Fibroblast of lung (primary cell): ENCODE measurements around the gene TAOK1.

Source experiments
- EZH2 ChIP-seq: IDR thresholded peaks from 2 replicates; pipeline ENCODE4 v1.5.1; 2012; ENCODE audit warnings: low read length, control low read depth, mild to moderate bottlenecking; ENCODE audit errors: missing control alignments
- TF ChIP-seq, protein P1 (sequence below), 2 donors: IDR thresholded peaks in 1 of 2; conservative IDR thresholded peaks in 1 of 2; 1 replicate in 1 of 2; 2 replicates in 1 of 2; pipeline ENCODE4 v1.5.1; 2011 to 2012; ENCODE audit warnings: low read length in 2 of 2, control low read depth in 1 of 2, inconsistent platforms in 1 of 2, low read depth in 1 of 2, mild to moderate bottlenecking in 1 of 2

DNA sequence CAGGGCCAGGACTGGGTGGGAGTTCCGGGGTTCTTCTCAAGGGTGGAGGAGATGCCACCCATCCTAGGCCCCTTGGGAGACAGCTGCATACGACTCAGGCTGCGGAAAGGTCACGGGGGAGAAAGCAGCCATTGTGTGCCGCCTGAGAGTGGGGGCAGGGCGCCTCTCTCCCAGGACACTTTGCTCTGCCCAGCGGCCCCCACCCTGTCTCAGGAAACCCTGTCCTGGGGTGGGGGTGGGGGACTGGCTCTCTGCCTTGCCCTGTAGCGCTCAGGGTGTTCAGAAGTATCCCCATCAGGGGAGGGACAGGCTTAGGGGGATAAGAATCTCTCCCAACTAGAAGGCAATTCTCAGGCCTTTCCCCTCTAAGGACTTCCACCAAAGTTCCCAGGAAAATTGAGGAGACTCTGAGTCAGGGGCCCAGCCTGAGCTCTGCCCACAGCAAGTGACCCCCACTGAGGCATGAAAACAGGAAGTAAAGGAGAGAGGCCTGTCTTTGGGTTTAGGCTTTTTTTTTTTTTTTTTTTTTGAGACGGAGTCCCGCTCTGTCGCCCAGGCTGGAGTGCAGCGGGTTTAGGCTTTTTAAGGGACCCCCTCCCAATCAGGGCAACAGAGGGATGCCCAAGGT, 194.4 kb downstream of the TAOK1 start:
- TF ChIP-seq, protein P1, sequence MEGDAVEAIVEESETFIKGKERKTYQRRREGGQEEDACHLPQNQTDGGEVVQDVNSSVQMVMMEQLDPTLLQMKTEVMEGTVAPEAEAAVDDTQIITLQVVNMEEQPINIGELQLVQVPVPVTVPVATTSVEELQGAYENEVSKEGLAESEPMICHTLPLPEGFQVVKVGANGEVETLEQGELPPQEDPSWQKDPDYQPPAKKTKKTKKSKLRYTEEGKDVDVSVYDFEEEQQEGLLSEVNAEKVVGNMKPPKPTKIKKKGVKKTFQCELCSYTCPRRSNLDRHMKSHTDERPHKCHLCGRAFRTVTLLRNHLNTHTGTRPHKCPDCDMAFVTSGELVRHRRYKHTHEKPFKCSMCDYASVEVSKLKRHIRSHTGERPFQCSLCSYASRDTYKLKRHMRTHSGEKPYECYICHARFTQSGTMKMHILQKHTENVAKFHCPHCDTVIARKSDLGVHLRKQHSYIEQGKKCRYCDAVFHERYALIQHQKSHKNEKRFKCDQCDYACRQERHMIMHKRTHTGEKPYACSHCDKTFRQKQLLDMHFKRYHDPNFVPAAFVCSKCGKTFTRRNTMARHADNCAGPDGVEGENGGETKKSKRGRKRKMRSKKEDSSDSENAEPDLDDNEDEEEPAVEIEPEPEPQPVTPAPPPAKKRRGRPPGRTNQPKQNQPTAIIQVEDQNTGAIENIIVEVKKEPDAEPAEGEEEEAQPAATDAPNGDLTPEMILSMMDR (conservative IDR thresholded peaks at IDR 0.05 in 1 of 2, IDR thresholded peaks at IDR 0.05 in 1 of 2; ENCODE audit: low read depth in 1 of 2, low read length in 2 of 2), result no peak
- no peak for TF ChIP-seq EZH2
